ENCODE measurements around the gene KCNQ2.

- no peak for TF ChIP-seq SNAI2 (CRISPR knock-in tag; IDR thresholded peaks at IDR 0.05)
- TF ChIP-seq ARNTL (CRISPR knock-in tag; IDR thresholded peaks at IDR 0.05; ENCODE audit: borderline replicate concordance, low read depth): no peak
- no peak for TF ChIP-seq BACH2 (CRISPR knock-in tag; IDR thresholded peaks at IDR 0.05; ENCODE audit: borderline replicate concordance)
- TF ChIP-seq POU6F1 (CRISPR knock-in tag; IDR thresholded peaks at IDR 0.05; ENCODE audit: borderline replicate concordance, low read depth): no peak
- TF ChIP-seq ZFP30 (CRISPR knock-in tag; IDR thresholded peaks at IDR 0.05): no peak
Measured at GRCh38 chr20:63397155-63397843, 75.2 kb downstream of the KCNQ2 start.

All from SK-N-SH treated with all-trans-retinoic acid at 6 μM for 48 hours (cell line).